Mammary epithelial cell (primary cell): ENCODE data around the gene NLRP9.

ENCODE experiments used
- CTCF ChIP-seq, 2 donors: IDR thresholded peaks in 1 of 2; conservative IDR thresholded peaks in 1 of 2; 2 replicates each; pipeline ENCODE4 v1.5.1; 2011 to 2012; ENCODE audit warnings: inconsistent platforms in 2 of 2, low read length in 2 of 2, mild to moderate bottlenecking in 2 of 2, control low read depth in 1 of 2, low read depth in 1 of 2; ENCODE audit not compliant: insufficient read depth in 1 of 2; ENCODE audit errors: extremely low read depth in 1 of 2
- EZH2 ChIP-seq: IDR thresholded peaks from 2 replicates; pipeline ENCODE4 v1.6.1; 2012; ENCODE audit warnings: low read length, inconsistent platforms, borderline replicate concordance

GRCh38 chr19:55693336-55693974 lies 44.7 kb downstream of the NLRP9 start:
- TF ChIP-seq CTCF (conservative IDR thresholded peaks at IDR 0.05 in 1 of 2, IDR thresholded peaks at IDR 0.05 in 1 of 2; ENCODE audit: extremely low read depth in 1 of 2, insufficient read depth in 1 of 2, low read depth in 1 of 2, low read length in 2 of 2): no peak
- TF ChIP-seq EZH2: no peak
